Limb (tissue), 2 donors: ENCODE results near the gene TSPAN9.

Experiments
- DNase-seq, 2 donors: peaks; one replicate each; pipeline ENCODE4 v3.0.0-alpha.2; 2016; ENCODE audit errors: extremely low spot score in 2 of 2

Gene TSPAN9

GRCh38 chr12:3099146-3099545 lies 22.0 kb downstream of the TSPAN9 start:
- no peak for DNase-seq

GRCh38 chr12:3101309-3102024 lies 24.3 kb downstream of the TSPAN9 start:
- no peak for DNase-seq

DNA sequence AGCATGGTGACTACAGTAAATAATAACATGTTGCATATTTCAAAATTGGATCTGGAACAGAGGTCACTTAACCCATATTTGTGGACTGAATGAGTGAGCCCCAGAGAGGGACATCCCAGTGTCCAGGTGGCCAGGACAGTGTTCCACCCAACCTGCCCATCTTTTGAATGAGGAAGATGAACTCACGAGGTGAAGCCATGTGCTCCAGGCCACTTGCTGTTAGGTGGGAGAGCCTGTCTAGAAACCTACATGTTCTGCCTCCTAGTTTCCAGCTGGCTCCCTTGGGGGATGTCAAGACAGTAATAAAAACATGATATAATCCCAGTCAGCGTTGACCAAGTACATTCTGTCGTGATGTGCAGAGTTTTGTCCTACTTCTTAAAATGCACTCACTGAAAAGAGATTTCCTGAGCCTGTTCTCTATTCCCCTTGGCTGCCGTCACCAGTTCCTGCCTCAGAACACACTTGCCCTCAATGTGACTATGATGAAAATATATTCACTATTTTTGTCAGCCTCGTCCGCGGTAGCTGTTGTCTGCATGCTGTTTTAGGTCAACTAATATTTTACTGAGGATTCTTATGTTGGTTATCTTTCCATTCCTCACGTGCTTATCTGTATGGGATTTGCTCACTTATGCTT lies 25.7 kb downstream of the TSPAN9 start:
- DNase-seq = no peak

- DNase-seq = no peak
Measured at GRCh38 chr12:3103806-3104205, 26.6 kb downstream of the TSPAN9 start.

DNA sequence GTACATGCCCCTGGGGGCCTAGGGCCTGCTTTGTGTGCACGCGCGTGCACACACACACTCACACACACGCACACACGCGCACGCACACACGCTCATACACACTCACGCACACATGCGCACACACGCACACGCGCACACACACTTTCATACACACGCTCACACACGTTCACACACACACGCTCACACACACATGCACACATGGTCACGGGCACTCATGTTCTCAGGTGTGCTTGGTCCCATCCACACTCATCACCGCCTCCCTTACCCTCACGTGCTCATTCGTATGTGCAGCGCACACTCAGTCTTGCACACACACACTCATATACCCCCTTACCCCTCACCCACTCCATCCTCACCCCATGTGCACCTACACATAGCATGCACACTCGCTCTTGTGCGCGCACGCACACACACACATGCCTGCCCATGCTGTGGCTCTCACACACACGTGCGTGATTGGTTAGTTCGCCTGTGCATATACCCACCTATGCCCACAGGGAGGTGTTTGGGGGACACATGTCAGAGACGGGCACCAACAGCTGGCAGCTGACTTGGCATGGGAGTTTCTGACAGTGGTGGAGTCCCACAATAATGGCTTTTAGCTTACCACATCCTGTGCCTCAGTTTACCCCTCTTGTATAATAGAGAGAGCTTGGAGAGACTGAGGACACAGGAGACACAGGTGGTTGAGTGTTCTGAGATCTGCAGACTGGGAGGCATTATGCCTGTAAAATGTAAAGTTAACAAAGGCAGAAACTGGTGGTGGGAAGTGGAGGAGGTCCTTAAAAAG lies 28.7 kb downstream of the TSPAN9 start:
- DNase-seq = no peak

DNA sequence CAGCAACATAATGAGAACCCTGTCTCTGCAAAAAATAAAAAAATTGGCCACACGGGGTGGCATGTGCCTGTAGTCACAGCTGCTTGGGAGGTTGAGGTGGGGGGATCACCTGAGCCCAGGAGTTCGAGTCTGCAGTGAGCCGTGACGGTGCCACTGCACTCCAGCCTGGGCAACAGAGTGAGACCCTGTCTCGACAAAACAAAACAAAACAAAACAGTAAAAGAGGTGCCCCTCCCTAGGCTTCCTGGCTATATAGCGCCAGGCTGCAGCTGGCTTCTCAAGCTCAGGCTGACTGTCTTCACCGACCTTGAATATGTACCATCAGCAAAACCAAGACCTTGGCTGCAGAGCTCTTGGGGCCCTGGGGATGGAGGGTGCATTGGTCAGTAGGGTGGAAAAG lies 29.4 kb downstream of the TSPAN9 start:
- no peak for DNase-seq

DNA sequence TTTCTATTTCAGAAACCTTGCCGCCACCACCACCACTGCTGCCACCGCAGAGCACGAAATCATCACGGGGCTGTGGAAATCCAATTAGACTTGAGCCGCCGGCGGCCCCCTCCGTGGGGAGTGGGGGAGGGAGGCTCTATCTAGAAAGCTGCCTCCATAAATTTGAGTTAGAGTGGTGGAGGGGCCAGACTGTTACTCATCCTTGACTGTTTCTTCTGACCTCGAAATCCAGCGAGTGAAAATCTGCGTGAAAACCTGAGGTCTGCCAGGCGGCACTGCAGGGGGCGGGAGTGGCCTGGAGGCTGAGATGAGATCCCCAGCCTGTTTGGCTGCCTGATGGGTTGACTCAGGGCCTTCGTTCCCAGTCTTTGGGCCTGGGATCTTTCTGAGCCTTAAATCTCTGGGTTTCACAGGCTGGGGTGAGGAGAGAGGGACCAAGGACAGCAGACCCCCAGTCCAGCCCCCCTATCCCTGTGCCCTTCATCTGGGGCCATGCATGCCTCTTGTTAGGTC lies 29.9 kb downstream of the TSPAN9 start:
- DNase-seq = no peak

GRCh38 chr12:3107954-3108353 lies 30.8 kb downstream of the TSPAN9 start:
- DNase-seq = no peak

GRCh38 chr12:3110578-3110977 lies 33.4 kb downstream of the TSPAN9 start:
- DNase-seq = no peak

- DNase-seq = no peak
Measured at GRCh38 chr12:3113671-3114325, 36.6 kb downstream of the TSPAN9 start.

DNA sequence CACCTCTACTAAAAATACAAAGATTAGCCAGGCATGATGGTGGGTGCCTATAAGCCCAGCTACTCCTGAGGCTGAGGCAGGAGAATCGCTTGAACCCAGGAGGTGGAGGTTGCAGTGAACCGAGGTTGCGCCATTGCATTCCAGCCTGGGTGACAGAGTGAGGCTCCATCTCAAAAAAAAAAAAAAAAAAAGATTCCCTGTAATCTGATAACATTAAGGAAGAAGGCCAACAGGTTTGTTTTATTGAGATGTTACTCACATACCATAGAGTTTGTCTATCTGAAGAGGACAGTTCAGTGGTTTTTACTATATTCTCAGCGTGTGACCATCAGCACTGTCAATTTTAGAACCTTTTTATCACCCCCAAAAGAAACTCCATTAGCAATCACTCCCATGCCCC lies 37.5 kb downstream of the TSPAN9 start:
- no peak for DNase-seq

DNA sequence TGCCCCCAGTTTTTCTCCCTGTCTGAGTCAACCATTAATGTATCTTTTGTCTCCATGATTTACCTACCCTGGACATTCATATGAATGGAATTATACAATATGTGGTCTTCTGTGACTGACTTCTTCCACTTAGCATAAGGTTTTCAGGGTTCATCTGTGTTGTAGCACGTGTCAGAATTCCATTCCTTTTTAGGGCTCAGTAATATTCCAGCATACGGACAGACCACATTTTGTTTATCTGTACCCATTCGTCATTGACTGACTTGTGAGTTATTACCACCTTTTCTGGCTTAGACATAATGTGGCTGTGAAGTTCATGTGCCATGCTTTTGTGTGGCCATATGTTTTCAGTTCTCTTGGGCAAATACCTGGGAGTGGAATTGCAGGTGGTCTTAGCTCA lies 37.9 kb downstream of the TSPAN9 start:
- no peak for DNase-seq

GRCh38 chr12:3116106-3116844 lies 39.1 kb downstream of the TSPAN9 start:
- no peak for DNase-seq

- no peak for DNase-seq
Measured at GRCh38 chr12:3117144-3117581, 40.0 kb downstream of the TSPAN9 start.

DNA sequence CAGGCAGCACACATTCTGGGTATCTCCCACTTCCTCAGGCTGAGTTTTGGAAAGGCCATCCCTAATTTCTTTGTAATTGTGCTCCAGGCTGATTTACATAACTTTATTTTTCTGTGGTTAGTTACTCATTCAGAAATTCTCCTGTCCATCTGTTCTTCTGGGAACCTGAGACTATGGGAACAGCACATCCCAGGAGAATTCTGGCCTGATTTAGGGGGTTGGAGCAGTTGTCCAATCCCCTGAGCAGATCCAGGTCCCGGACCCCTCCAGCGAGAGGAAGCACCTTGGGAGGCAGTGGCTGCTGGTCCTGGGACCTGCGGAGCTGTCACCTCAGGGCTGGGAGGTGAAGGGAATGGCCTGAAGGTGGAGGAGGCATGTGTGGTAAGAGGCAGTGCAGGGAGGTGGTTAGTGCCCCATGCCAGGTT lies 40.4 kb downstream of the TSPAN9 start:
- no peak for DNase-seq

DNA sequence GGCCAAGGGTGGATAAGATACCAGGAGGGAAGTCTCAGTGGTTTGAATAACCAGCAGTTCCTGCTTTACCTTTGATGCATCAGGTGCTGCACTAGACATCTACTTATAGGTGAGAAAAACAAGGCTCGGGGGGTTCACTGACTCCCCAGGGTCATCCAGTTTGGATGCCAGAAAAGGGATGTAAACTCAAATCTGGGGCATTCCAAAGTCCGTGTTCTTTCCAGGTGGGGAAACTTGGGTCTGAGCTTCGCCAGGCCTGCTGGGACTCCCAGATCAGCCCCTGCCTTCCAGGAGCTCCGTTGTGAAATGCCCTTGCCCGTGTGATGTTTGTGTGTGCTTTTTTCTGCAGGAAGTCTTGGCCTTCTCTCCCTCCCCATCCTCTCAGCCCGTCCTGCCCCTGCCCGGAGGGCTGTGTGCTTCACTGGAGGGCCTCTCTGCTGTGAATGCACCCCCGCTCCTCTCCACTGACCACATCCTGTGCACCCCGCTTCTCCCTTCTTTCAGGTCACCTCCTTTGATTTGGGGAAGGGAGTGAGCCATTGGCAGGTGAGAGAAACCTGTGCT lies 42.1 kb downstream of the TSPAN9 start:
- DNase-seq = no peak

GRCh38 chr12:3119756-3120601 lies 42.8 kb downstream of the TSPAN9 start:
- no peak for DNase-seq

GRCh38 chr12:3120701-3121100 lies 43.5 kb downstream of the TSPAN9 start:
- no peak for DNase-seq

- no peak for DNase-seq
Measured at GRCh38 chr12:3122841-3123678, 45.9 kb downstream of the TSPAN9 start.
